Type B pancreatic cell (in vitro differentiated cells): ENCODE results near the gene ERMN. TPM values are rescaled to one million over a fixed set of nuclear protein-coding genes. Genes with fewer than 3 reads are reported as not detected.

Experiments used
- DNase-seq: peaks from one replicate; pipeline ENCODE4 v3.0.0; 2021; ENCODE audit warnings: mixed read lengths; ENCODE audit not compliant: unreplicated experiment; ENCODE audit errors: extremely low spot score
- H3K27ac Mint-ChIP-seq: 2 replicates; pipeline ENCODE4 v1.8.0; 2021; ENCODE audit warnings: mild to moderate bottlenecking, mixed read lengths
- H3K27me3 Mint-ChIP-seq: 2 replicates; pipeline ENCODE4 v1.8.0; 2021; ENCODE audit warnings: mixed read lengths
- H3K36me3 Mint-ChIP-seq: 2 replicates; pipeline ENCODE4 v1.8.0; 2021; ENCODE audit warnings: mixed read lengths
- H3K4me1 Mint-ChIP-seq: one replicate; pipeline ENCODE4 v1.8.0; 2021; ENCODE audit warnings: mixed read lengths; ENCODE audit not compliant: unreplicated experiment
- H3K4me3 Mint-ChIP-seq: 2 replicates; pipeline ENCODE4 v1.8.0; 2021; ENCODE audit warnings: mild to moderate bottlenecking, mixed read lengths
- H3K9me3 Mint-ChIP-seq: 2 replicates; pipeline ENCODE4 v1.8.0; 2021; ENCODE audit warnings: mixed read lengths
- total RNA-seq: library from RNA; stranded (reverse); gene quantifications from 2 replicates; pipeline ENCODE4 v1.2.1, GENCODE V29; 2021; ENCODE audit warnings: low replicate concordance
- TF ChIP-seq, protein P1 (sequence below): fragments of 200-600 bp; sonication (generic); conservative IDR thresholded peaks from 2 replicates; pipeline ENCODE4 v1.5.0; 2021; ENCODE audit warnings: antibody characterized with exemption, mild to moderate bottlenecking

The ERMN gene
- total RNA-seq, 1 donor from 2014 or later, result 1.6 TPM

GRCh38 chr2:157271590-157272203 lies 53.9 kb downstream of the ERMN start:
- Mint-ChIP-seq H3K36me3 (no peaks in the 10 kb centered on the region), H3K9me3 (no peaks in the 10 kb centered on the region), H3K27ac (no peak overlapping the region), H3K4me3 (no peak overlapping the region), H3K27me3 (no peaks in the 10 kb centered on the region), H3K4me1 (no peaks in the 10 kb centered on the region)
- DNase-seq, result no peak
- TF ChIP-seq, protein P1, sequence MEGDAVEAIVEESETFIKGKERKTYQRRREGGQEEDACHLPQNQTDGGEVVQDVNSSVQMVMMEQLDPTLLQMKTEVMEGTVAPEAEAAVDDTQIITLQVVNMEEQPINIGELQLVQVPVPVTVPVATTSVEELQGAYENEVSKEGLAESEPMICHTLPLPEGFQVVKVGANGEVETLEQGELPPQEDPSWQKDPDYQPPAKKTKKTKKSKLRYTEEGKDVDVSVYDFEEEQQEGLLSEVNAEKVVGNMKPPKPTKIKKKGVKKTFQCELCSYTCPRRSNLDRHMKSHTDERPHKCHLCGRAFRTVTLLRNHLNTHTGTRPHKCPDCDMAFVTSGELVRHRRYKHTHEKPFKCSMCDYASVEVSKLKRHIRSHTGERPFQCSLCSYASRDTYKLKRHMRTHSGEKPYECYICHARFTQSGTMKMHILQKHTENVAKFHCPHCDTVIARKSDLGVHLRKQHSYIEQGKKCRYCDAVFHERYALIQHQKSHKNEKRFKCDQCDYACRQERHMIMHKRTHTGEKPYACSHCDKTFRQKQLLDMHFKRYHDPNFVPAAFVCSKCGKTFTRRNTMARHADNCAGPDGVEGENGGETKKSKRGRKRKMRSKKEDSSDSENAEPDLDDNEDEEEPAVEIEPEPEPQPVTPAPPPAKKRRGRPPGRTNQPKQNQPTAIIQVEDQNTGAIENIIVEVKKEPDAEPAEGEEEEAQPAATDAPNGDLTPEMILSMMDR, result no peak

GRCh38 chr2:157269922-157270321 lies 55.7 kb downstream of the ERMN start:
- H3K27me3 Mint-ChIP-seq, result no peaks in the 10 kb centered on the region
- DNase-seq, result no peak
- no peak overlapping the region for H3K27ac Mint-ChIP-seq
- H3K36me3 Mint-ChIP-seq, result no peaks in the 10 kb centered on the region
- no peak overlapping the region for H3K4me3 Mint-ChIP-seq
- TF ChIP-seq, protein P1, result no peak
- peaks cover 3% of the 10 kb centered on the region for H3K4me1 Mint-ChIP-seq
- H3K9me3 Mint-ChIP-seq, result no peaks in the 10 kb centered on the region

- Mint-ChIP-seq H3K9me3 (no peaks in the 10 kb centered on the region), H3K4me3 (no peak overlapping the region), H3K36me3 (no peaks in the 10 kb centered on the region), H3K27me3 (no peaks in the 10 kb centered on the region), H3K27ac (no peak overlapping the region), H3K4me1 (peaks cover 7% of the 10 kb centered on the region)
- no peak for DNase-seq
- TF ChIP-seq, protein P1, result no peak
These were observed 56.6 kb downstream of the ERMN start for GRCh38 chr2:157269060-157269459.

Other genes starting within 250 kb of the ERMN start
- 1.7 and 2.6 TPM in 2 replicates for gene GALNT5, start 68.1 kb downstream of the ERMN start, total RNA-seq
- 0.40 and 0.51 TPM in 2 replicates for gene CYTIP, start 118.3 kb upstream of the ERMN start, total RNA-seq